ENCODE measurements around the gene PLA2G4A.

DNA sequence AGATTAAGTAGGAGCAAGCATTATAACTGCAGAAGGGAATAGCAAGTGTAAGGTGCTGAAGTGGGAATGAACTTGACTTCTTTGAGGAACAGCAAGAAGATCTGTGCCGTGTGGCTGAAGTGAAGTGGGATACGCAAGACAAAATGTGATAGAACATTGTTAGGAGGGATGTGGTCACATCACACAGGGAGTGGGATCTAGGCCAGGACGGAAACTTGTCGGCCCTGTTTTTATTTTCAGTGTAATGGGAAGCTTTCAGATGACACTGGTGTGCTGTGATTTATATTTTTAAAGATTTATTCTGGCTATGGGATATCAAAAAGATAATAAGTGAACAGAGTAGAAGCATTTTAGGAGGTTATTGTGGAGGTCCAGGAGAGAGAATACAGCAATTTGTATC, 116.4 kb downstream of the PLA2G4A start:
- TF ChIP-seq EZH2 (IDR thresholded peaks at IDR 0.05; ENCODE audit: low read length, missing control alignments), result no peak
- TF ChIP-seq, protein P1, sequence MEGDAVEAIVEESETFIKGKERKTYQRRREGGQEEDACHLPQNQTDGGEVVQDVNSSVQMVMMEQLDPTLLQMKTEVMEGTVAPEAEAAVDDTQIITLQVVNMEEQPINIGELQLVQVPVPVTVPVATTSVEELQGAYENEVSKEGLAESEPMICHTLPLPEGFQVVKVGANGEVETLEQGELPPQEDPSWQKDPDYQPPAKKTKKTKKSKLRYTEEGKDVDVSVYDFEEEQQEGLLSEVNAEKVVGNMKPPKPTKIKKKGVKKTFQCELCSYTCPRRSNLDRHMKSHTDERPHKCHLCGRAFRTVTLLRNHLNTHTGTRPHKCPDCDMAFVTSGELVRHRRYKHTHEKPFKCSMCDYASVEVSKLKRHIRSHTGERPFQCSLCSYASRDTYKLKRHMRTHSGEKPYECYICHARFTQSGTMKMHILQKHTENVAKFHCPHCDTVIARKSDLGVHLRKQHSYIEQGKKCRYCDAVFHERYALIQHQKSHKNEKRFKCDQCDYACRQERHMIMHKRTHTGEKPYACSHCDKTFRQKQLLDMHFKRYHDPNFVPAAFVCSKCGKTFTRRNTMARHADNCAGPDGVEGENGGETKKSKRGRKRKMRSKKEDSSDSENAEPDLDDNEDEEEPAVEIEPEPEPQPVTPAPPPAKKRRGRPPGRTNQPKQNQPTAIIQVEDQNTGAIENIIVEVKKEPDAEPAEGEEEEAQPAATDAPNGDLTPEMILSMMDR (conservative IDR thresholded peaks at IDR 0.05 in 1 of 2, IDR thresholded peaks at IDR 0.05 in 1 of 2; ENCODE audit: low read depth in 1 of 2, low read length in 2 of 2), result no peak

All from fibroblast of lung (primary cell).